B cell (primary cell): Measurements from ENCODE around the gene RPTOR. TPM values are rescaled to one million over a fixed set of nuclear protein-coding genes. Genes with fewer than 3 reads are reported as not detected.

Experiments
- ATAC-seq: fragments of 200-7000 bp; cut with Tn5 transposase; one replicate; pipeline ENCODE4 v1.10.0; 2021; ENCODE audit warnings: low read depth, mild to moderate bottlenecking, moderate number of reproducible peaks, moderate library complexity
- CTCF ChIA-PET: fragments of 350-600 bp; sonication (Branson Sonifier 250); formaldehyde crosslinking; loops from one replicate; lab custom pipeline; 2021; ENCODE audit warnings: antibody characterized with exemption, inconsistent platforms; lab: Charles Lee
- POLR2A ChIA-PET: fragments of 350-600 bp; sonication (Branson Sonifier 250); formaldehyde crosslinking; loops from one replicate; lab custom pipeline; 2021; ENCODE audit warnings: antibody characterized with exemption; lab: Charles Lee
- DNase-seq: peaks from one replicate; pipeline ENCODE4 v3.0.0; 2013
- H2AFZ ChIP-seq: 2 replicates; pipeline ENCODE4 v1.6.1; 2012; ENCODE audit warnings: mild to moderate bottlenecking, low read depth, low read length; ENCODE audit not compliant: insufficient read depth, poor library complexity, severe bottlenecking
- H3K27ac ChIP-seq, 2 donors: 1 replicate in 1 of 2; 2 replicates in 1 of 2; pipeline ENCODE4 v1.5.1; 2012 to 2013; ENCODE audit warnings: low read length in 2 of 2, mild to moderate bottlenecking in 2 of 2, moderate library complexity in 1 of 2
- H3K27me3 ChIP-seq, 4 experiments: fragments of 200-600 bp in 1 of 4; sonication (generic) in 1 of 4; replicated peaks in 1 of 4; 1 replicate in 2 of 4; 2 replicates in 2 of 4; pipeline versions ENCODE4 v1.6.1 to v1.7.0; 2013 to 2016; ENCODE audit warnings: low read length in 3 of 4, mild to moderate bottlenecking in 2 of 4, mixed read lengths in 1 of 4, moderate library complexity in 1 of 4; ENCODE audit not compliant: insufficient read depth in 4 of 4, control insufficient read depth in 3 of 4; ENCODE audit errors: control extremely low read depth in 1 of 4
- H3K36me3 ChIP-seq, 2 experiments: replicated peaks in 1 of 2; 1 replicate in 1 of 2; 2 replicates in 1 of 2; pipeline versions ENCODE4 v1.6.1 to v1.7.1; 2013; ENCODE audit warnings: low read length in 1 of 2; ENCODE audit not compliant: insufficient read depth in 2 of 2, control insufficient read depth in 1 of 2; ENCODE audit errors: control extremely low read depth in 1 of 2, extremely low read depth in 1 of 2
- H3K4me1 ChIP-seq, 2 donors: fragments of 200-600 bp in 1 of 2; sonication (generic) in 1 of 2; 1 replicate in 1 of 2; 2 replicates in 1 of 2; pipeline versions ENCODE4 v1.5.1 to v1.6.1; 2013 to 2017; ENCODE audit warnings: low read length in 2 of 2; ENCODE audit not compliant: control insufficient read depth in 2 of 2, insufficient read depth in 2 of 2
- H3K4me2 ChIP-seq: replicated peaks from 2 replicates; pipeline ENCODE3; 2012; ENCODE audit warnings: mild to moderate bottlenecking, low read depth, low read length; ENCODE audit not compliant: poor library complexity, severe bottlenecking
- H3K4me3 ChIP-seq, 5 experiments: fragments of 200-600 bp in 1 of 5; sonication (generic) in 1 of 5; 1 replicate in 3 of 5; 2 replicates in 2 of 5; pipeline versions ENCODE4 v1.5.1 to v1.7.0; 2011 to 2016; ENCODE audit warnings: low read length in 4 of 5, mild to moderate bottlenecking in 4 of 5, low read depth in 2 of 5, control low read depth in 1 of 5, moderate library complexity in 1 of 5; ENCODE audit not compliant: insufficient read depth in 1 of 5; ENCODE audit errors: control extremely low read depth in 1 of 5, extremely low read depth in 1 of 5
- H3K79me2 ChIP-seq: fragments of 200-600 bp; sonication (generic); one replicate; pipeline ENCODE4 v1.6.0; 2016; ENCODE audit warnings: low read length; ENCODE audit not compliant: control insufficient read depth, insufficient read depth
- H3K9ac ChIP-seq: fragments of 200-600 bp; sonication (generic); 2 replicates; pipeline ENCODE4 v1.6.1; 2017; ENCODE audit warnings: mild to moderate bottlenecking, low read length, moderate library complexity
- H3K9me3 ChIP-seq, 3 donors: one replicate each; pipeline versions ENCODE4 v1.6.1 to v1.7.1; 2013; ENCODE audit warnings: low read length in 2 of 3; ENCODE audit not compliant: control insufficient read depth in 2 of 3, insufficient read depth in 1 of 3; ENCODE audit errors: control extremely low read depth in 1 of 3
- H4K20me1 ChIP-seq: 2 replicates; pipeline ENCODE4 v1.6.0; 2012; ENCODE audit warnings: mild to moderate bottlenecking, low read length; ENCODE audit not compliant: insufficient read depth, control insufficient read depth, poor library complexity, severe bottlenecking
- H3K27ac Mint-ChIP-seq: one replicate; pipeline ENCODE4 v1.8.0; 2021; ENCODE audit warnings: mixed read lengths
- H3K27me3 Mint-ChIP-seq: one replicate; pipeline ENCODE4 v1.8.0; 2021; ENCODE audit warnings: mixed read lengths
- H3K4me1 Mint-ChIP-seq: one replicate; pipeline ENCODE4 v1.8.0; 2021; ENCODE audit warnings: mixed read lengths
- H3K4me3 Mint-ChIP-seq: one replicate; pipeline ENCODE4 v1.8.0; 2021; ENCODE audit warnings: mixed read lengths
- H3K9me3 Mint-ChIP-seq: one replicate; pipeline ENCODE4 v1.8.0; 2022; ENCODE audit warnings: mixed read lengths; ENCODE audit not compliant: insufficient read depth
- CTCF ChIP-seq: fragments of 200-600 bp; IDR thresholded peaks from one replicate; pipeline ENCODE4 v1.8.0; 2022; ENCODE audit warnings: antibody characterized with exemption, mild to moderate bottlenecking
- EZH2 ChIP-seq: IDR thresholded peaks from 2 replicates; pipeline ENCODE4 v1.6.1; 2012; ENCODE audit warnings: borderline replicate concordance, low read depth, mild to moderate bottlenecking, moderate library complexity, low read length; ENCODE audit not compliant: insufficient read depth, poor library complexity, severe bottlenecking
- WGBS: methylation state at CpG from one replicate; pipeline ENCODE4 v1.1.5; 2013; ENCODE audit warnings: missing lambda C conversion rate; ENCODE audit not compliant: insufficient coverage; 5-methylcytosine and 5-hydroxymethylcytosine counted together
- intact Hi-C: fragments of 100-400 bp; cut with micrococcal nuclease; formaldehyde crosslinking; loops from one replicate; pipeline ENCODE4 v1.10.0; 2022
- polyA plus RNA-seq: library from polyadenylated mRNA; depleted of rRNA; stranded (reverse); fragments of >200 nt; gene quantifications from 2 replicates; pipeline ENCODE4 v1.2.3, GENCODE V29; 2012
- total RNA-seq, 2 donors: library from RNA; stranded (reverse); fragments of 120-200 nt in 1 of 2; gene quantifications; 1 replicate in 1 of 2; 2 replicates in 1 of 2; pipeline versions ENCODE4 v1.2.3 to v1.2.4, GENCODE V29; 2013 to 2022

RPTOR gene
- total and polyA plus RNA-seq, 2 donors (not counting 1 experiment from before 2014, with no cell fraction given) = 13.4 to 58.8 TPM

GRCh38 chr17:80940171-80941123 lies 395.8 kb downstream of the RPTOR start:
- H3K4me2 ChIP-seq = peak overlapping the region; percentile 57
- peak overlapping the region; percentile 85 for H3K27ac Mint-ChIP-seq
- intact Hi-C loops = no loop called here
- H3K4me3 ChIP-seq = no peak overlapping the region
- ChIA-PET CTCF (no interaction called here), POLR2A (no interaction called here)
- no peak overlapping the region for H3K9ac ChIP-seq
- H3K27ac ChIP-seq = peak overlapping the region in 1 of 2 donors; percentile 63
- no peak for TF ChIP-seq EZH2
- TF ChIP-seq CTCF = no peak
- ATAC-seq (peak; percentile 70), DNase-seq (peak; percentile 67)
- no peaks in the 10 kb centered on the region for H3K79me2 ChIP-seq
- no peaks in the 10 kb centered on the region for H3K9me3 Mint-ChIP-seq
- H3K36me3 ChIP-seq = no peaks in the 10 kb centered on the region
- WGBS = 73% methylated on average over 35 of the region's 38 CpGs
- H4K20me1 ChIP-seq = no peaks in the 10 kb centered on the region
- peaks cover 34% of the 10 kb centered on the region for H3K4me1 Mint-ChIP-seq
- no peak overlapping the region for H2AFZ ChIP-seq
- H3K4me3 Mint-ChIP-seq = no peak overlapping the region
- H3K4me1 ChIP-seq = peaks cover 51 to 53% of the 10 kb centered on the region in 2 donors
- no peaks in the 10 kb centered on the region for H3K27me3 ChIP-seq
- no peaks in the 10 kb centered on the region for H3K27me3 Mint-ChIP-seq
- peaks cover 0 to 3% (median 0%) of the 10 kb centered on the region in 3 donors for H3K9me3 ChIP-seq

- no peaks in the 10 kb centered on the region for H3K79me2 ChIP-seq
- H4K20me1 ChIP-seq = no peaks in the 10 kb centered on the region
- WGBS = 94% methylated on average over 12 of the region's 12 CpGs
- Mint-ChIP-seq H3K4me3 (no peak overlapping the region), H3K27me3 (no peaks in the 10 kb centered on the region), H3K9me3 (no peaks in the 10 kb centered on the region), H3K4me1 (peaks cover 34% of the 10 kb centered on the region), H3K27ac (peak overlapping the region; percentile 85)
- peaks cover 51 to 53% of the 10 kb centered on the region in 2 donors for H3K4me1 ChIP-seq
- H2AFZ ChIP-seq = no peak overlapping the region
- peak overlapping the region in 1 of 2 donors; percentile 63 for H3K27ac ChIP-seq
- no peak overlapping the region for H3K9ac ChIP-seq
- POLR2A ChIA-PET = no interaction called here
- TF ChIP-seq EZH2 (no peak), CTCF (no peak)
- H3K9me3 ChIP-seq = peaks cover 0 to 3% (median 0%) of the 10 kb centered on the region in 3 donors
- ATAC-seq (peak; percentile 24), DNase-seq (no peak)
- CTCF ChIA-PET = no interaction called here
- no peak overlapping the region for H3K4me3 ChIP-seq
- intact Hi-C loops = no loop called here
- H3K36me3 ChIP-seq = peaks cover 0 to under 1% of the 10 kb centered on the region in 2 experiments
- peak overlapping the region; percentile 57 for H3K4me2 ChIP-seq
- no peaks in the 10 kb centered on the region for H3K27me3 ChIP-seq
These were observed 396.5 kb downstream of the RPTOR start for GRCh38 chr17:80941171-80941570.
